Keratinocyte (primary cell): ENCODE data around the gene AIDA. TPM values are rescaled to one million over a fixed set of nuclear protein-coding genes. Genes with fewer than 3 reads are reported as not detected.

Source experiments
- DNase-seq: peaks from one replicate; pipeline ENCODE4 v3.0.0-alpha.2; 2011; ENCODE audit warnings: low read depth, missing footprints, low spot score
- FAIRE-seq: peaks from 2 replicates; lab custom pipeline; 2011; peaks lifted over from hg19 to GRCh38; lab: Jason Lieb, UNC
- H2AFZ ChIP-seq: 2 replicates; pipeline ENCODE4 v1.6.0; 2012; ENCODE audit warnings: low read length, control low read depth, inconsistent platforms; ENCODE audit not compliant: control insufficient read depth
- H3K27ac ChIP-seq: 2 replicates; pipeline ENCODE4 v1.5.1; 2011; ENCODE audit warnings: low read length; ENCODE audit not compliant: control insufficient read depth, insufficient read depth
- H3K27me3 ChIP-seq: 3 replicates; pipeline ENCODE4 v1.6.0; 2011; ENCODE audit warnings: low read length; ENCODE audit not compliant: control insufficient read depth, insufficient read depth; ENCODE audit errors: extremely low read depth
- H3K36me3 ChIP-seq, 2 experiments: 2 replicates in 1 of 2; 3 replicates in 1 of 2; pipeline ENCODE4 v1.5.1; 2011; ENCODE audit warnings: low read length in 2 of 2, mild to moderate bottlenecking in 1 of 2; ENCODE audit not compliant: control insufficient read depth in 2 of 2, insufficient read depth in 2 of 2; ENCODE audit errors: extremely low read depth in 1 of 2
- H3K4me1 ChIP-seq: 3 replicates; pipeline ENCODE4 v1.5.1; 2011; ENCODE audit warnings: low read length; ENCODE audit not compliant: control insufficient read depth, insufficient read depth; ENCODE audit errors: extremely low read depth
- H3K4me2 ChIP-seq: 3 replicates; pipeline ENCODE4 v1.6.0; 2011; ENCODE audit warnings: low read depth, low read length; ENCODE audit not compliant: control insufficient read depth, insufficient read depth; ENCODE audit errors: extremely low read depth
- H3K4me3 ChIP-seq, 3 experiments: fragments of 200-600 bp in 1 of 3; sonication (generic) in 1 of 3; 2 replicates in 2 of 3; 3 replicates in 1 of 3; pipeline ENCODE4 v1.5.1; 2011 to 2016; ENCODE audit warnings: low read length in 3 of 3, mild to moderate bottlenecking in 3 of 3, control low read depth in 2 of 3, inconsistent platforms in 1 of 3, low read depth in 1 of 3, mixed read lengths in 1 of 3, mixed run types in 1 of 3, moderate library complexity in 1 of 3; ENCODE audit not compliant: control insufficient read depth in 2 of 3, insufficient read depth in 2 of 3; ENCODE audit errors: extremely low read depth in 1 of 3
- H3K79me2 ChIP-seq: 2 replicates; pipeline ENCODE4 v1.6.0; 2012; ENCODE audit warnings: low read length; ENCODE audit not compliant: control insufficient read depth, insufficient read depth
- H3K9ac ChIP-seq: 3 replicates; pipeline ENCODE4 v1.6.0; 2011; ENCODE audit warnings: low read length; ENCODE audit not compliant: control insufficient read depth, insufficient read depth; ENCODE audit errors: extremely low read depth
- H3K9me1 ChIP-seq: 3 replicates; pipeline ENCODE4 v1.6.0; 2011; ENCODE audit warnings: low read length; ENCODE audit not compliant: control insufficient read depth, insufficient read depth; ENCODE audit errors: extremely low read depth
- H3K9me3 ChIP-seq: 2 replicates; pipeline ENCODE4 v1.5.1; 2012; ENCODE audit warnings: low read depth, low read length; ENCODE audit not compliant: control insufficient read depth
- H4K20me1 ChIP-seq: 3 replicates; pipeline ENCODE4 v1.6.0; 2011; ENCODE audit warnings: low read length; ENCODE audit not compliant: control insufficient read depth, insufficient read depth; ENCODE audit errors: extremely low read depth
- EZH2 ChIP-seq: IDR thresholded peaks from one replicate; pipeline ENCODE4 v1.6.1; 2012; ENCODE audit warnings: inconsistent platforms, mild to moderate bottlenecking, low read length, moderate library complexity
- dilution Hi-C: fragments of 300-500 bp; cut with MboI; formaldehyde crosslinking; loops from one replicate; pipeline ENCODE4 v1.7.0; 2020; ENCODE audit warnings: low sequenced_read_pairs; ENCODE audit not compliant: extremely low pct_ligation_motif_present
- polyA plus RNA-seq, 5 experiments: library from polyadenylated mRNA; depleted of rRNA in 3 of 5; stranded (reverse) in 3 of 5; stranded (forward) in 1 of 5; unstranded in 1 of 5; fragments of >200 nt; gene quantifications; 1 replicate in 1 of 5; 2 replicates in 3 of 5; 3 replicates in 1 of 5; pipeline versions ENCODE4 v1.2.1 to v1.2.3, GENCODE V29; 2011 to 2012; ENCODE audit warnings: missing spikeins in 2 of 5, low read depth in 1 of 5, low replicate concordance in 1 of 5
- TF ChIP-seq, protein P1 (sequence below), 3 experiments: IDR thresholded peaks in 1 of 3; conservative IDR thresholded peaks in 1 of 3; optimal IDR thresholded peaks in 1 of 3; 2 replicates in 2 of 3; 3 replicates in 1 of 3; pipeline versions ENCODE3 to v1.5.1; 2011; ENCODE audit warnings: low read length in 3 of 3, mild to moderate bottlenecking in 3 of 3, moderate library complexity in 2 of 3, control low read depth in 1 of 3, inconsistent platforms in 1 of 3; ENCODE audit not compliant: insufficient read depth in 2 of 3; ENCODE audit errors: extremely low read depth in 1 of 3

The AIDA gene
- polyA plus RNA-seq, 1 donor (not counting 4 experiments of a cell fraction or from before 2014, with no cell fraction given): 86.8 TPM

DNA sequence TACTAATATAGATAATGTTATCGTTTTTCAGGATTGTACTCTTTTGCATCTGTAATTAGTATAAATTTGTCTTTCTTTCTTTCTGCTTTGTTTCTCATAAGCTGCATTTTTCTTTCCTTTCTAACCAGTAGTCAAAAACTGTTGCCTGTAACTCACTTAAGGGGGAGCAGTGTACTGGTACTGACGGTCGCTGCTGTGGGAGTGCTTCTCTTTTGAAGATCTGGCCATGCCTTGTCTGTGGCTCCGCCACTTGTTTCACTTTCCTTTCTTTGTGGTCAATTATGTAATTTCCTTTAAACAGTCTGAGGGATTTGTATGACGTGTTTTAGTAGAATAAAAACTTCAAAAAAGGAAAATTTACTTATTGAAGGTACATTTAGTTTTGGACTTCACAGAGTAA, 57.4 kb downstream of the AIDA start:
- no peak overlapping the region for H3K4me3 ChIP-seq
- no peaks in the 10 kb centered on the region for H3K79me2 ChIP-seq
- dilution Hi-C loops: no loop called here
- TF ChIP-seq EZH2: no peak
- TF ChIP-seq, protein P1, sequence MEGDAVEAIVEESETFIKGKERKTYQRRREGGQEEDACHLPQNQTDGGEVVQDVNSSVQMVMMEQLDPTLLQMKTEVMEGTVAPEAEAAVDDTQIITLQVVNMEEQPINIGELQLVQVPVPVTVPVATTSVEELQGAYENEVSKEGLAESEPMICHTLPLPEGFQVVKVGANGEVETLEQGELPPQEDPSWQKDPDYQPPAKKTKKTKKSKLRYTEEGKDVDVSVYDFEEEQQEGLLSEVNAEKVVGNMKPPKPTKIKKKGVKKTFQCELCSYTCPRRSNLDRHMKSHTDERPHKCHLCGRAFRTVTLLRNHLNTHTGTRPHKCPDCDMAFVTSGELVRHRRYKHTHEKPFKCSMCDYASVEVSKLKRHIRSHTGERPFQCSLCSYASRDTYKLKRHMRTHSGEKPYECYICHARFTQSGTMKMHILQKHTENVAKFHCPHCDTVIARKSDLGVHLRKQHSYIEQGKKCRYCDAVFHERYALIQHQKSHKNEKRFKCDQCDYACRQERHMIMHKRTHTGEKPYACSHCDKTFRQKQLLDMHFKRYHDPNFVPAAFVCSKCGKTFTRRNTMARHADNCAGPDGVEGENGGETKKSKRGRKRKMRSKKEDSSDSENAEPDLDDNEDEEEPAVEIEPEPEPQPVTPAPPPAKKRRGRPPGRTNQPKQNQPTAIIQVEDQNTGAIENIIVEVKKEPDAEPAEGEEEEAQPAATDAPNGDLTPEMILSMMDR (optimal IDR thresholded peaks at IDR 0.05 in 1 of 3, IDR thresholded peaks at IDR 0.05 in 1 of 3, conservative IDR thresholded peaks at IDR 0.05 in 1 of 3; ENCODE audit: extremely low read depth in 1 of 3, insufficient read depth in 2 of 3, low read length in 3 of 3): no peak
- H4K20me1 ChIP-seq: no peaks in the 10 kb centered on the region
- H3K4me1 ChIP-seq: no peaks in the 10 kb centered on the region
- no peak overlapping the region for H3K27ac ChIP-seq
- H3K9ac ChIP-seq: no peak overlapping the region
- DNase-seq (no peak), FAIRE-seq (no peak)
- no peaks in the 10 kb centered on the region for H3K9me1 ChIP-seq
- no peaks in the 10 kb centered on the region for H3K9me3 ChIP-seq
- H2AFZ ChIP-seq: no peak overlapping the region
- no peak overlapping the region for H3K4me2 ChIP-seq
- H3K27me3 ChIP-seq: no peaks in the 10 kb centered on the region
- peaks cover 5 to 24% of the 10 kb centered on the region in 2 experiments for H3K36me3 ChIP-seq

DNA sequence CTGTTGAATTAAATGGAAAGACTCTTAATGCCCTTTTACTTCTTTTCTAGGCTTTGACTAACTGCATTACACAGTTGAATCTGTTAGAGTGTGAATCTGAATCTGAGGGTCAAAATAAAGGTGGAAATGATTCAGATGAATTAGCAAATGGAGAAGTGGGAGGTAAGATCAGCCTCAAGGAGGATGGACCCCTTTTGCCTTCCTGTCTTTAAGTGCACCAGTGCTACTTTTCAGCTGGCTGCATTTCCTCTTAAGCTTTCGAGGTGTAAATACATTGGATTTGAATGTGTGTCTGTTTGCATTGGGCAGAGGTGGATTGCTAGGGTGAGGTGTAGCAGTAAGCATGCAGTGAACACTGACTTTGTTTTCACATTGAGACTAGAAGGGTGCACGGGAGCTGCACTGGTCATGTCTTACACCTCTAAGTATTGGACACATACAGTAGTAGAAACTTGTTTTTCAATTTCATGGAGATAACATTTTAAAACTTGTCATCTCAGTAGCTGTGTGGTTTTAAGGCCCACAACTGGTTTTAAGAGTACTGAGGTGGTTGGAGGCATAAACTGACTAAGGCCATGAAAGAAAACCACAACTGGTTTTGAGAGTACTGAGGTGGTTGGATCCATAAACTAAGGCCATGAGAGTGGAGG, 59.0 kb downstream of the AIDA start:
- no peak for DNase-seq
- Histone ChIP-seq H3K36me3 (peaks cover 5 to 26% of the 10 kb centered on the region in 2 experiments), H2AFZ (no peak overlapping the region), H4K20me1 (no peaks in the 10 kb centered on the region), H3K27me3 (no peaks in the 10 kb centered on the region), H3K9ac (no peak overlapping the region), H3K4me2 (no peak overlapping the region), H3K9me3 (no peaks in the 10 kb centered on the region), H3K27ac (no peak overlapping the region), H3K4me1 (no peaks in the 10 kb centered on the region), H3K9me1 (no peaks in the 10 kb centered on the region), H3K79me2 (no peaks in the 10 kb centered on the region), H3K4me3 (no peak overlapping the region)
- dilution Hi-C loops: no loop called here
- TF ChIP-seq, protein P1 (optimal IDR thresholded peaks at IDR 0.05 in 1 of 3, IDR thresholded peaks at IDR 0.05 in 1 of 3, conservative IDR thresholded peaks at IDR 0.05 in 1 of 3; ENCODE audit: extremely low read depth in 1 of 3, insufficient read depth in 2 of 3, low read length in 3 of 3): no peak
- no peak for TF ChIP-seq EZH2
- FAIRE-seq: no peak
